G401 (cell line): ENCODE measurements around the gene ZNF384. TPM values are rescaled to one million over a fixed set of nuclear protein-coding genes. Genes with fewer than 3 reads are reported as not detected.

Experiments
- DNase-seq: peaks from one replicate; pipeline ENCODE4 v3.0.0-alpha.2; 2015; ENCODE audit warnings: low spot score
- in situ Hi-C: cut with HindIII; loops from 2 replicates; pipeline ENCODE4 v1.10.0; 2016; ENCODE audit warnings: low sequenced_read_pairs, mixed read lengths
- total RNA-seq: library from RNA; depleted of rRNA; stranded (reverse); fragments of >200 nt; shearing (Covaris generic); gene quantifications from 2 replicates; pipeline ENCODE4 v1.2.3, GENCODE V29; 2014

Gene ZNF384
- total RNA-seq, 1 experiment from 2014 or later, result 25.5 TPM

GRCh38 chr12:6699989-6700645 lies 10.9 kb upstream of the ZNF384 start:
- DNase-seq, result peak; percentile 48
- in situ Hi-C loops, result no loop called here

GRCh38 chr12:6699259-6699988 lies 10.2 kb upstream of the ZNF384 start:
- in situ Hi-C loops, result no loop called here
- DNase-seq, result peak; percentile 26

GRCh38 chr12:6698352-6699046 lies 9.3 kb upstream of the ZNF384 start:
- DNase-seq, result no peak
- in situ Hi-C loops, result no loop called here

GRCh38 chr12:6697584-6698351 lies 8.6 kb upstream of the ZNF384 start:
- in situ Hi-C loops, result no loop called here
- peak; percentile 66 for DNase-seq

GRCh38 chr12:6696690-6697583 lies 7.8 kb upstream of the ZNF384 start:
- no peak for DNase-seq
- in situ Hi-C loops, result no loop called here

GRCh38 chr12:6695313-6696045 lies 6.3 kb upstream of the ZNF384 start:
- in situ Hi-C loops, result no loop called here

GRCh38 chr12:6694701-6695100 lies 5.5 kb upstream of the ZNF384 start:
- in situ Hi-C loops, result no loop called here
- no peak for DNase-seq

More at GRCh38 chr12:6695313-6696045, 6.3 kb upstream of the ZNF384 start:
- no peak for DNase-seq

- no peak for DNase-seq
- in situ Hi-C loops, result no loop called here
Measured at GRCh38 chr12:6693832-6694355, 4.7 kb upstream of the ZNF384 start.

GRCh38 chr12:6692888-6693287 lies 3.7 kb upstream of the ZNF384 start:
- in situ Hi-C loops, result no loop called here
- no peak for DNase-seq

GRCh38 chr12:6691473-6691872 lies 2.3 kb upstream of the ZNF384 start:
- no peak for DNase-seq
- in situ Hi-C loops, result no loop called here

GRCh38 chr12:6688543-6688998 lies 604 bp downstream of the ZNF384 start:
- in situ Hi-C loops, result no loop called here
- peak; percentile 86 for DNase-seq

GRCh38 chr12:6685814-6686213 lies 3.4 kb downstream of the ZNF384 start:
- no peak for DNase-seq
- in situ Hi-C loops, result no loop called here

GRCh38 chr12:6684609-6685008 lies 4.6 kb downstream of the ZNF384 start:
- in situ Hi-C loops, result no loop called here
- peak; percentile 73 for DNase-seq

- in situ Hi-C loops, result no loop called here
- DNase-seq, result no peak
Measured at GRCh38 chr12:6676962-6677361, 12.2 kb downstream of the ZNF384 start.

- in situ Hi-C loops, result no loop called here
Measured at GRCh38 chr12:6672143-6672542, 17.0 kb downstream of the ZNF384 start.

GRCh38 chr12:6667559-6668210 lies 21.5 kb downstream of the ZNF384 start:
- peak; percentile 17 for DNase-seq
- in situ Hi-C loops, result no loop called here

More at GRCh38 chr12:6672143-6672542, 17.0 kb downstream of the ZNF384 start:
- DNase-seq, result no peak

- in situ Hi-C loops, result no loop called here
Measured at GRCh38 chr12:6666211-6666610, 23.0 kb downstream of the ZNF384 start.

More at GRCh38 chr12:6666211-6666610, 23.0 kb downstream of the ZNF384 start:
- no peak for DNase-seq
